OCI-LY3 (cell line): Measurements from ENCODE around the gene RAB7A.

Source experiments
- H2AFZ ChIP-seq: fragments of 200-600, 300-600 bp; shearing (Covaris generic); 2 replicates; pipeline ENCODE4 v1.6.0; 2014; ENCODE audit warnings: antibody characterized with exemption, low read depth, low read length
- H3K27ac ChIP-seq: fragments of 200-600, 300-600 bp; sonication (generic); 2 replicates; pipeline ENCODE4 v1.5.1; 2014; ENCODE audit warnings: mild to moderate bottlenecking, low read length, moderate library complexity, mixed read lengths
- H3K27me3 ChIP-seq: fragments of 200-600, 300-600 bp; sonication (generic); 2 replicates; pipeline ENCODE4 v1.6.1; 2014; ENCODE audit warnings: low read depth, low read length, mixed read lengths
- H3K36me3 ChIP-seq: fragments of 200-600, 300-600 bp; sonication (generic); replicated peaks from 2 replicates; pipeline ENCODE3; 2014; ENCODE audit warnings: low read depth, low read length, mixed read lengths
- H3K4me1 ChIP-seq: fragments of 300-600, 200-600 bp; sonication (generic); 2 replicates; pipeline ENCODE4 v1.6.1; 2014; ENCODE audit warnings: low read length, mixed read lengths
- H3K4me2 ChIP-seq: fragments of 200-600, 300-600 bp; sonication (generic); 2 replicates; pipeline ENCODE4 v1.6.1; 2014; ENCODE audit warnings: low read length, mixed read lengths
- H3K4me3 ChIP-seq: fragments of 300-600, 200-600 bp; sonication (generic); 2 replicates; pipeline ENCODE4 v1.5.1; 2014; ENCODE audit warnings: antibody characterized with exemption, mild to moderate bottlenecking, low read length, moderate library complexity
- H3K79me2 ChIP-seq: fragments of 300-600, 200-600 bp; shearing (Covaris generic); 2 replicates; pipeline ENCODE4 v1.6.1; 2014; ENCODE audit warnings: mild to moderate bottlenecking, low read length, mixed read lengths
- H3K9ac ChIP-seq: fragments of 300-600, 200-600 bp; shearing (Covaris generic); 2 replicates; pipeline ENCODE4 v1.6.0; 2014; ENCODE audit warnings: mild to moderate bottlenecking, low read length, moderate library complexity
- H3K9me3 ChIP-seq: fragments of 200-600, 300-600 bp; shearing (Covaris generic); 2 replicates; pipeline ENCODE4 v1.6.1; 2014; ENCODE audit warnings: low read length, mixed read lengths; ENCODE audit not compliant: insufficient read depth
- H4K20me1 ChIP-seq: fragments of 200-600, 300-600 bp; sonication (generic); 2 replicates; pipeline ENCODE4 v1.6.1; 2016; ENCODE audit warnings: low read length, mixed read lengths; ENCODE audit not compliant: insufficient read depth
- CTCF ChIP-seq: fragments of 200-600, 300-600 bp; sonication (generic); IDR thresholded peaks from 2 replicates; pipeline ENCODE4 v1.5.1; 2014; ENCODE audit warnings: antibody characterized with exemption, low read length, low read depth
- EZH2phosphoT487 ChIP-seq: fragments of 200-600 bp; shearing (Covaris generic); IDR thresholded peaks from 2 replicates; pipeline ENCODE4 v1.6.1; 2018; ENCODE audit warnings: antibody characterized with exemption, mixed run types, low read depth

The RAB7A gene

DNA sequence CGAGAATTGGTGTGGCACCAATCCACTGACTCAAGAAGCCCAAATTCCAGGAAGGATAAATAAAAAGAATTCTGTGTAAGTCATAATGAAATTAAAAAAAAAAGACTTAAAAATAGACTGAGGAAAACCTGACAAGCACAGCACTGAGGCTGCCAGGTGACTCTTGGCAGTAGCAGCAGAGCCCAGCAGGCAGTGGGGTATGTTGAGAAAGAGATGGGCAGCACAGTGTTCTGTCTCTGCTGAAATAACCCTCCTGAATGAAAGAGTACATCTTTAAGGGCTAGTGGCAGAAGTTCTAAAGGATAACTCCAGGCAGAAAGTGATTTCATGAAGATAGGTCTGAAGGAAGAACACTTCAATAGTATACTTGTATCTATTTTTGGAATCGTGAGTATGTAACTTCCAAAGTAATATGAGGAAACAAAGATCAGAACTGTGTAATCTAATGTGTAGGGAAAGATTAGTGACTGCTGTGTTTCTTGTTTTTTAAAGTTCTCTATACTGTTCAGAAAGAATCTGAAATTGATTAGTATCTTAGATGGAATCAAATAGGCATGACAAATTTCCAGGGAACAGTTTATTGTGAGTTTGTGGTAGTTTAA is 75.9 kb downstream of the RAB7A start:
- no peak overlapping the region for H3K9ac ChIP-seq
- no peak overlapping the region for H2AFZ ChIP-seq
- H4K20me1 ChIP-seq: peaks cover 30% of the 10 kb centered on the region
- peaks cover 50% of the 10 kb centered on the region for H3K36me3 ChIP-seq
- no peak overlapping the region for H3K27ac ChIP-seq
- H3K79me2 ChIP-seq: peaks cover 37% of the 10 kb centered on the region
- peaks cover 57% of the 10 kb centered on the region for H3K4me1 ChIP-seq
- TF ChIP-seq EZH2phosphoT487 (no peak), CTCF (no peak)
- H3K9me3 ChIP-seq: no peaks in the 10 kb centered on the region
- H3K4me3 ChIP-seq: no peak overlapping the region
- H3K4me2 ChIP-seq: no peak overlapping the region
- no peaks in the 10 kb centered on the region for H3K27me3 ChIP-seq

GRCh38 chr3:128803307-128803706 is 77.3 kb downstream of the RAB7A start:
- Histone ChIP-seq H3K9ac (no peak overlapping the region), H2AFZ (no peak overlapping the region), H3K9me3 (no peaks in the 10 kb centered on the region), H3K27ac (peak overlapping the region; percentile 77), H3K36me3 (peaks cover 40% of the 10 kb centered on the region), H3K4me2 (peak overlapping the region; percentile 74), H4K20me1 (peaks cover 30% of the 10 kb centered on the region), H3K4me3 (peak overlapping the region; percentile 54; the same call in 1 of the 2 replicates), H3K4me1 (peaks cover 58% of the 10 kb centered on the region), H3K27me3 (no peaks in the 10 kb centered on the region), H3K79me2 (peaks cover 37% of the 10 kb centered on the region)
- no peak for TF ChIP-seq EZH2phosphoT487
- TF ChIP-seq CTCF: no peak

GRCh38 chr3:128804017-128804810 is 78.2 kb downstream of the RAB7A start:
- Histone ChIP-seq H3K4me2 (peak overlapping the region; percentile 74), H3K36me3 (peaks cover 40% of the 10 kb centered on the region), H3K9me3 (no peaks in the 10 kb centered on the region), H3K4me3 (peak overlapping the region; percentile 54), H3K27ac (peak overlapping the region; percentile 77), H2AFZ (no peak overlapping the region), H3K9ac (peak overlapping the region; percentile 21; the same call in 1 of the 2 replicates), H4K20me1 (peaks cover 30% of the 10 kb centered on the region), H3K27me3 (no peaks in the 10 kb centered on the region), H3K4me1 (peaks cover 56% of the 10 kb centered on the region), H3K79me2 (peaks cover 37% of the 10 kb centered on the region)
- TF ChIP-seq EZH2phosphoT487 (no peak), CTCF (no peak)

DNA sequence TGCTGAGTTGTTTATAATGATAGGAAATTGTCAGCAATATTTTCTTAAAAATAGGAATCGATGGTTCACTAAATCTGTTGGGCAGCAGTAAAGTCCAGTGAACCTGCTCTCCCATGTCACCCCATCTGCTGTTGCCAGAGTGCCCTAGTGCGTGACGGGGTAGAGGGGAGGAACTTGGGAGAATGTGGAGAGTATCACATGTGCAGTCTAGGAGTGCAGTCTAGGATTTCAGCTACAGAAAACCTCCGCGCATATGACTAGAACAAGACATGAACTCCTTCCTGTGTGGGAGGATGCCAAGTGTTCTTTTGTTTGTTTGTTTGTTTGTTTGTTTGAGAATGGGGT is 78.8 kb downstream of the RAB7A start:
- Histone ChIP-seq H3K27me3 (no peaks in the 10 kb centered on the region), H3K4me2 (peak overlapping the region; percentile 74), H3K9ac (peak overlapping the region; percentile 21; the same call in 1 of the 2 replicates), H3K36me3 (peaks cover 36% of the 10 kb centered on the region), H3K9me3 (no peaks in the 10 kb centered on the region), H3K79me2 (peaks cover 33% of the 10 kb centered on the region), H4K20me1 (peaks cover 30% of the 10 kb centered on the region), H3K27ac (peak overlapping the region; percentile 77), H3K4me1 (peaks cover 50% of the 10 kb centered on the region), H3K4me3 (no peak overlapping the region), H2AFZ (no peak overlapping the region)
- TF ChIP-seq EZH2phosphoT487: no peak
- no peak for TF ChIP-seq CTCF
